Measurements from ENCODE around the gene C3orf80.
"Not testable (repeated sequence)": the region's sequence is repeated elsewhere in the genome, so short reads cannot be mapped to it uniquely, and the experiment has no call there.

The C3orf80 gene

DNA sequence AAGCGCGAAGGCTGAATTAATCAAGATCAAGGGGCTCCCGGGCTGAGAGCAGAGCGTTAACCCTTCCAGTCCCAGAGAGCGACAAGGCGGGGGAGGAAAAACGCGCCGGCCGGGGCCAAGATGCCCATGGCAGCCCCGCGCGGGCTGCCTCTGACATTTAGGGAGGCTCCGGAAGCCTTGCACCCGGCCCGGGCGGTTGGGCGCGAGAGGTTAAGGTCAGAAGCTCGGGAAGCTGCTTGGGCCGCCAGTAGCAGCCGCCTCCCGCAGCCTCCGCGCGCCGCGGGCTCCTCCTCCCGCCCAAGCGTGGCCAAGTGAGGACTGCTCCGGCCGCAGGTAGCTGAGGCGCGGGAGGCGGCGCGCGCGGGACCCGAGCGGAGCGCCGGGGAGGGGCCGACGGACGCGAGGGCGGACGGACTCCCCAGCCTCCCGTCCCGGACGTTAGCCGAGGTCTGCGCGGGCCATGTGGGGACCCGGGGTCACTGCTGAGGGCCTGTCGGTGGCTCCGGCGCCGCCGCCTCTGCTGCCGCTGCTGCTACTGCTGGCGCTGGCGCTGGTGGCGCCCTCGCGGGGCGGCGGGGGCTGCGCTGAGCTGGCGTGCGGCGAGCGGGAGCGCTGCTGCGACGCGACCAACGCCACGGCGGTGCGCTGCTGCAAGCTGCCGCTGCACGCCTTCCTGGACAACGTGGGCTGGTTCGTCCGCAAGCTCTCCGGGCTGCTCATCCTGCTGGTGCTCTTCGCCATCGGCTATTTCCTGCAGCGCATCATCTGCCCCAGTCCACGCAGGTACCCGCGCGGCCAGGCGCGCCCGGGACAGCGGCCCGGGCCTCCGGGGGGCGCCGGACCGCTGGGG lies at the start of gene C3orf80:
Gene C3orf80, plus strand, starts transcription at position 247 of the 850 bp plus-strand sequence. Its CDS starts 214 bp downstream, at position 461.
- H3K4me3 ChIP-seq (ENCODE audit: low read length), result peak within 1 kb of the TSS; percentile 45
- TF ChIP-seq, protein P1, sequence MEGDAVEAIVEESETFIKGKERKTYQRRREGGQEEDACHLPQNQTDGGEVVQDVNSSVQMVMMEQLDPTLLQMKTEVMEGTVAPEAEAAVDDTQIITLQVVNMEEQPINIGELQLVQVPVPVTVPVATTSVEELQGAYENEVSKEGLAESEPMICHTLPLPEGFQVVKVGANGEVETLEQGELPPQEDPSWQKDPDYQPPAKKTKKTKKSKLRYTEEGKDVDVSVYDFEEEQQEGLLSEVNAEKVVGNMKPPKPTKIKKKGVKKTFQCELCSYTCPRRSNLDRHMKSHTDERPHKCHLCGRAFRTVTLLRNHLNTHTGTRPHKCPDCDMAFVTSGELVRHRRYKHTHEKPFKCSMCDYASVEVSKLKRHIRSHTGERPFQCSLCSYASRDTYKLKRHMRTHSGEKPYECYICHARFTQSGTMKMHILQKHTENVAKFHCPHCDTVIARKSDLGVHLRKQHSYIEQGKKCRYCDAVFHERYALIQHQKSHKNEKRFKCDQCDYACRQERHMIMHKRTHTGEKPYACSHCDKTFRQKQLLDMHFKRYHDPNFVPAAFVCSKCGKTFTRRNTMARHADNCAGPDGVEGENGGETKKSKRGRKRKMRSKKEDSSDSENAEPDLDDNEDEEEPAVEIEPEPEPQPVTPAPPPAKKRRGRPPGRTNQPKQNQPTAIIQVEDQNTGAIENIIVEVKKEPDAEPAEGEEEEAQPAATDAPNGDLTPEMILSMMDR (conservative IDR thresholded peaks at IDR 0.05; ENCODE audit: low read depth, low read length), result no peak
- DNase-seq (ENCODE audit: low read depth), result no peak

DNA sequence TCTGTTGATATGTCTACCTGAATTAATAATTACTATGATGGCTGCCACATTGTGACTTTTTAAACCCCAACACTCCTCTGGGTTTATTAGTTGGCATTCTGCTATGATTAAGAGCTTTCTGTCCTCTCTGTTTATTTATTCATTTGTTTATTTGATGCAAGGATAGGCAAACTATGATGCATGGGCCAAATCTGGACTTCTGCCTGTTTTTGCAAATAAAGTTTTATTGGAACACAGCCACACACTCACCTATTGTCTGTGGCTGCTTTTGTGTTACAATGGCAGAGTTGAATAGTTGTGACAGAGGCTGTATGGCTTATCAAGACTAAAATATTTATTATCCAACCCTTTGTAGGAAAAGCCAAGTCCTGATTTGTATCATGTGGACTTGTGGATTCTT lies 48.3 kb upstream of the C3orf80 start:
- DNase-seq (ENCODE audit: low read depth), result no peak
- TF ChIP-seq, protein P1 (conservative IDR thresholded peaks at IDR 0.05; ENCODE audit: low read depth, low read length), result no peak
- no peak overlapping the region for H3K4me3 ChIP-seq (ENCODE audit: low read length)

DNA sequence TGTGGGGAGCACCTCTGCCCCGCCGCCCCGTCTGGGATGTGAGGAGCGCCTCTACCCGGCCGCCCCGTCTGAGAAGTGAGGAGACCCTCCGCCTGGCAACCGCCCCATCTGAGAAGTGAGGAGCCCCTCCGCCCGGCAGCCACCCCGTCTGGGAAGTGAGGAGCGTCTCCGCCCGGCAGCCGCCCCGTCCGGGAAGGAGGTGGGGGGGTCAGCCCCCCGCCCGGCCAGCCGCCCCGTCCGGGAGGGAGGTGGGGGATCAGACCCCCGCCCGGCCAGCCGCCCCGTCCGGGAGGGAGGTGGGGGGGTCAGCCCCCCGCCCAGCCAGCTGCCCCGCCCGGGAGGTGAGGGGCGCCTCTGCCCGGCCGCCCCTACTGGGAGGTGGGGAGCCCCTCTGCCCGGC lies 46.6 kb upstream of the C3orf80 start:
- not testable (repeated sequence) for H3K4me3 ChIP-seq (ENCODE audit: low read length); DNase-seq (ENCODE audit: low read depth)

DNA sequence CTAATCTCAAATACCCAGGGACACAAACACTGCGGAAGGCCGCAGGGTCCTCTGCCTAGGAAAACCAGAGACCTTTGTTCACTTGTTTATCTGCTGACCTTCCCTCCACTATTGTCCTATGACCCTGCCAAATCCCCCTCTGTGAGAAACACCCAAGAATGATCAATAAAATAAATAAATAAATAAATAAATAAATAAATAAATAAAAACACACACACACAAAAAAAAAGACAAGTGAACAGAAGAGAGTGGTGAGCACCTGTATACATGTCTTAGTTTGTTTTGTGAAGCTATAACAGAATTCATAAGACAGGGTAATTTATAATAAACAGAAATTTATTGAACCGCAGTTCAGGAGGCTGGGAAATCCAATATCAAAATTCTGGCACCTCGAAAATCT lies 45.8 kb upstream of the C3orf80 start:
- DNase-seq (ENCODE audit: low read depth); H3K4me3 ChIP-seq (ENCODE audit: low read length): not testable (repeated sequence)

DNA sequence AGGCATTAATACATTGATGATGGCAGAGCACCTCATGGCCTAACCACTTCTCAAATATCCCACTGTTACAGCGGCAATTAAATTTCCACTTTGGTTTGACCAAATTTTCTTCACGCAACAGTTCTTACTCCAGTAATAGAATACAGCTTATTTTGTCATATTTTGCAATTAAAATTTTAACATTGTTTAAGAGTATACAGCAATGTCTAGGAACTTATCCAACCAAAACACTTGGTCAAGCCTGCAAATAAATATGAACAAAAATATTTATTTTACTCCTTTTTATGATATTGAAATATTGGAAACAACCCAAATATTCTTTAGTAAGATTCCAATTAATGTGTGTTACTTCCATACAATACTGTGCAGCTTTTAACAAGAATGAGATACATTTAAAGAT lies 45.3 kb upstream of the C3orf80 start:
- H3K4me3 ChIP-seq (ENCODE audit: low read length), result no peak overlapping the region
- TF ChIP-seq, protein P1 (conservative IDR thresholded peaks at IDR 0.05; ENCODE audit: low read depth, low read length), result no peak
- DNase-seq (ENCODE audit: low read depth), result no peak

DNA sequence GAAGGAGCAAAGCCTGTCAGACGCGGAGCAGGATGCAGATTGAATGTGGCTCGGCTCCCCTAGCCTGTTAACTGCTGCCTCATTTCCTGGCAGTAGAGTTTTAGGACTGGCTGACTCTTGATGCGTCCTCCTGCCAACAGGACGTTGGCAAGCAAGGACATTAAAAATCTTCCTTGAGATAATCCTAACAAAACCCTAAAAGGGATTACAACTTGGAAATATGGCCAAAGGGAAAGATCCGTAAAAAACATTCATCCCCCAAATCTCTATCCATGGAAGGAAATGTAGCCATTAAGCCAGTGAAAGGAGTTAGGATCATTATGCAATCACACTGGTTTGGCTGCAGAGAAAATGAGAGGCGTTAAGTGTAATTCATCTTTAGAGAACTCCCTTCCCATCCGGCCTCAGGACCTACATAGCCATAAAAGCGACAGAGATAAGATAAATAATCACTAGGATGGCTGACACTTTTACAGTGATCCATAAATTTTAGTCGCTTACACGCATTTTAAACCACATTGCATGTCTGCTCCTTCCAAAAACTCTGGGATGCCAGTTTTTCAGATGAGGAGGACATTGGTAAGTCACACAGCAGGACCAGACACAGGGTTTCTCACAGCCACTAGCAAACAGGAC lies 44.5 kb upstream of the C3orf80 start:
- TF ChIP-seq, protein P1 (conservative IDR thresholded peaks at IDR 0.05; ENCODE audit: low read depth, low read length), result no peak
- no peak for DNase-seq (ENCODE audit: low read depth)
- no peak overlapping the region for H3K4me3 ChIP-seq (ENCODE audit: low read length)

DNA sequence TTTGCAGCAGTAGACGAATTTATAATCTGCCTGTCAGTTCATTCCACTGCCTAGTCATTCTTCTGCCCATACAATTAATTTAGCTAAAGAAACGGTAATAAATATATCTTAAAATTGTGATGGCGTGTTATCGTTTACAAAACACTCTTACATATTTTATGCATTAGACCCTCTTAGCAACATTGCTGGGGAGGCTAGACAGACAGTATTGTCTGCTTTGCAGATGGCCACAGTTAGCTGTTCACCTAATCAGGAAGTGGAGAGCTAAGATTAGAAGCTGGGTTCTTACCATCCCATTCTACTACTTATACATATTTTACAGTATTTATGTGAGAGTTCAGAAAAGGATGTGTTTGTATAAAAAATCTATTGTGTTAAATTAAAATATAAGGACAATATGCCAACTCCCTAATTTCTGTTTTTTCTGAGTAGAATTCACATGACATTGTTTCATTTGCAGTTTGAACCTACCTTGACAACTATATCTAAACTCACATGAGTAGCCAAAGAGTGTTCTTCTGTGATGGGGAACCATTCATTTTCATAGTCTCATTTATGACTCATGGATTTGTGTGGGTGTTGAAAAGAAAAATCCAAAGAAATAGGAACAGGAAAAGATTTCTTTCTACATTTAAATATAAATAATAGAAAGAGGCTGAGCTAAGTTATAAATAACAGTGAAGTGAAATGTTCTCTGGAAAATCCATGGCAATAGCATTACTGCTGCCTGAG lies 41.7 kb upstream of the C3orf80 start:
- no peak overlapping the region for H3K4me3 ChIP-seq (ENCODE audit: low read length)
- DNase-seq (ENCODE audit: low read depth), result no peak
- TF ChIP-seq, protein P1 (conservative IDR thresholded peaks at IDR 0.05; ENCODE audit: low read depth, low read length), result no peak

All from retinal pigment epithelial cell (primary cell).